Measurements from ENCODE around the gene DPYSL4.

Gene DPYSL4

DNA sequence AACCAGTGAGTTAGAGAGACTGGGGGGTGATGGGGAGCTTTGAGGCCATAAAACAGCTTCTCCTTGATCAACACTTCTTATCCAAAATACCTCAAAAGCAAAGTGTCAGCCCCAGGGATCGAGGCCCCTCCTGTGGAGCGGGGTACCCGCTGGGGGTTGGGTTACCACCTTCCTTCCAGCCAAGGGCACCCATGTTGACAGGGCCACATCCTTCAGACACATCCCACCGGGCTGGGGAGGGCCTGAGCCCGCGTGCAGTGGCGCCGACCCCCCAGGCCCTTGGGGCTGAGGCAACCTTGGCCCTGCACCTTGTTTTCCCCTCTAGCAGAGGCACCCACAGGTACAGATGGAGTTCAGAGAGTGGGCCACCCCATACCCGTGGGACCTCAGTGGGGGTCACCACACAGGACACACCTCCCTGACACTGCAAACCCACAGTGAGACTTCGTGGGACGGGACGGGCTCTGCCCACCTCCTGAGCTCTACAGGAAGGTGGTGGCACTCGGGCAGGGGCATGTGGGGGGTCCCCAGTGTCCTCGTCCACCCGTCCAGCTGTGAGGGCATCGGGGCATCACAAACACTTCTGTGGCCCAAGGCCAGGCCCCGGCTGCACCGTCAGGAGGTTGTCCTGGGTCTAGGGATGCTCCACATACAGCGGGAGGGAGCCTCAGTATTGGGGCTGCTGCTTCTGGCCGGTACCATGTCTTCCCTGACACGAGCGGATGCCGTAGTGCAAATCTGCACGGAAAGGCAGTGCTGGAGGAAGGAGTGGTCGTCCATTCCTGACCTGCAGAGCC lies 10.7 kb downstream of the DPYSL4 start:
- no peak for DNase-seq

- no peak for DNase-seq
Measured at GRCh38 chr10:132198068-132198370, 11.3 kb downstream of the DPYSL4 start.

GRCh38 chr10:132198381-132199181 lies 11.8 kb downstream of the DPYSL4 start:
- DNase-seq: no peak

DNA sequence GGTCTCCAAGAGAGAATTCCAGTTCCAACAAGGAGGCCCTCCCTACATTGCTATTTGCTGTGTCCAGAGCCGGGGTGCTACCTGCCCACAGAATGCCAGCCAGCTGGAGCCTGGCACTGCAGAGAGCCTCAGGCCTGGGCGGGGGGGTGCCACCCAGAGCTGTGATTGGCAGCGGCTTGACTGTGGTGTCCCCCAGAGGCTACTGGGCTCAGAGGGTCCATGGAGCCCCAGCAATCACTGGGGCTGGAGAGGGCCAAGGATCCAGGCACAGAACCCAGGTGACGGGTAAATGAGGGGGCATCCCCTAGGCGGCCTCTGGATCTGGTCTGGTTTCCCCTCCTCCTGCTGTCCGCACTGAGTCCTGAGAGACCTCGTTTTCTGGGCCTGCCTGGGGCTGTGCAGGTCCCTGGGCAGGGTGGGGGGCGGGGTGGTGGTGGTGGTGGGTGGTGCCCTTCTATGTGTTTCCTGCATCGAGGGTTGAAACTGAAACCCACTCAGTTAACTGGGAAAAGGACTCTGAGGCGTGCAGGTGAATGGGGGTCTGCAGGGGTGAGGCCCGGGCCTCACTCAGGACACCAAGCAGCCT lies 12.6 kb downstream of the DPYSL4 start:
- DNase-seq: no peak

DNA sequence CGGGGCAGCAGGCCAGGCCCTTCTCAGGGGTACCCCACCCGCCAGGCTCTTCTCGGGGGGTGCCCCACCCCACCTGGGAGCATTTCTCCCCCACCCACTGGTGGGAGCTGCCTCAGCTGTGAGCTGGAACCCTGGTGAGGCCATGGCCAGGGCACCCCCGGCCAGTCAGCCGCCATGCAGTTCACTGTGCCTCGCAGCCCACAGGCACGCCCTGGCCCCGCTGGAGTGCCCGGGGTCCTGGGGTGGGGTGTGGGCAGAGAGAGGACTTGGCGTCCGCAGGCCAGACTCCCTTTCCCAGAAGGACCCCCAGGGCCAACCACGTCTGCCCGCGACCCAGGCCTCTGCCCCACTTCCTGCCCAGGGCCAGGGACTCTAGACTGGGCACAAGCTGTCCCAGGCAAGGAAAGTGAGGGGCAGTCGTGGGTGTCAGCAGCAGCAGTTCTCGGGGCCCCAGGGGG lies 13.1 kb downstream of the DPYSL4 start:
- no peak for DNase-seq

GRCh38 chr10:132200344-132201110 lies 13.8 kb downstream of the DPYSL4 start:
- no peak for DNase-seq

- DNase-seq: no peak
Measured at GRCh38 chr10:132201111-132201969, 14.6 kb downstream of the DPYSL4 start.

DNA sequence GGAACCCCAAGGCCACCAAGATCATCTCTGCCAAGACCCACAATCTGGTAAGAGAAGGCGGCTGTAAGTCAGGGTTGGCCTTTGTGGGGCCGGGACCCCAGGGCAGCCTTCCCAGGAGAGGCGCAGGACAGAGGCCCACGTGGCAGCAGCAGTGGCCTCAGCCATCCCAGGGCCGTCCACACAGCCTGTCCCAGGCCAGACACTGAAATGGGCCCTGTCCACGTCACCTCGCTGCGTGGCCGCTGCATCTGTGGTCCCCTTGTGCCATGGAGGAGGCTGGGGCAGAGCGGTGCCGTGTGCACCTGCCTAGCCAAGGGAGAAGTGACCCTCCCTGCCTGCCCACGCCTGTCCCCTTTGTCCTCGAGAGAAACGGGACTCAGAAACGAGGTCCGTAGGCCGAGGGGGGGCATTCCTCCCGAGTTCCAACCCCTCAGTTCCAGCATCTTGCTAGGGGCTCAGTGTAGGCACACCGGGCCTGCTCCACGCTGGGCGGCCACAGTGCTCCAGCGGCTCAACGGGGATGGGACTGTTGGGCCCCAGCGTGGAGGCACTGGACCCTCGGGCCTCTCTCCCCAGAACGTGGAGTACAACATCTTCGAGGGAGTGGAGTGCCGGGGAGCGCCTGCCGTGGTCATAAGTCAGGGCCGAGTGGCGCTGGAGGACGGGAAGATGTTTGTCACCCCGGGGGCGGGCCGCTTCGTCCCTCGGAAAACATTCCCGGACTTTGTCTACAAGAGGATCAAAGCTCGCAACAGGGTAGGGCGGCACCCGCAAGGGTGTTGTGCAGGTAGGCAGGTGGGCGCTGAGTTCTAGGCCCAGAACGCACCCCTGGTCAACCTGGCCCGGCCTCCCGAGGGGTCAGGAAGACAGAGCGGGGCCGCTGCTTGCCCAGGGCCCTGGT lies 15.6 kb downstream of the DPYSL4 start:
- no peak for DNase-seq

DNA sequence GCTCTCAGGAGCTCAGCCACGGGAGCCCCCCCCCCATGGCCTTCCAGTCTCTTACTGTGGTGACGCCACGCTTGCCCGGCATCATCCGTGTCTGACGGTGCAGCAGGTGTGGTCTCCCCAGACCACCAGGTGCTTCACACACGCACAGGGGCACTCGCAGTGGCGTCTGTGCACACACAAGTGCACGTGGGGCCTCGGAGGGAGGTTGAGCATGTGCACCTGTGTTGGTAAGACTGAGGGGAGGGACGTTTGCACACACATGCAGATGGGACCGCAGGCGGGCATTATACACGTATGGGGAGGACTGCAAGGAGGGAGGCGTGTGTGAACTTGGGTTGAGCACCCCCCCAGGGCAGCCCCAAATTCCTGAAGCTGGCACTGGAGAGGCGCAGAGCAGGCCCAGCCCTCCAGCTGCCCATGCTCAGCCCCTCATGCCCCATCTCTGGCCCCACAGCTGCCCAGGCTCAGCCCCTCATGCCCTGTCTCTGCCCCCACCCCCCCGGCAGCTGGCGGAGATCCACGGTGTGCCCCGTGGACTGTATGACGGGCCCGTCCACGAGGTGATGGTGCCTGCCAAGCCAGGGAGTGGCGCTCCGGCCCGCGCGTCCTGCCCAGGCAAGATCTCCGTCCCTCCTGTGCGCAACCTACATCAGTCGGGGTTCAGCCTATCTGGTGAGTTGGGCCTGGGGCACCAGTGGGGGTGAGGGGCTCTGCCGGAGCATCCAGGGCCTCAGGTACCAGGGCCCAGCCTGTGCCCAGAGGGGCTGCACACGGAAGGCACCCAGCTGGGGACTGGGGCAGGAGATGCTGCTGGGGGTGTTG lies 16.7 kb downstream of the DPYSL4 start:
- no peak for DNase-seq

DNA sequence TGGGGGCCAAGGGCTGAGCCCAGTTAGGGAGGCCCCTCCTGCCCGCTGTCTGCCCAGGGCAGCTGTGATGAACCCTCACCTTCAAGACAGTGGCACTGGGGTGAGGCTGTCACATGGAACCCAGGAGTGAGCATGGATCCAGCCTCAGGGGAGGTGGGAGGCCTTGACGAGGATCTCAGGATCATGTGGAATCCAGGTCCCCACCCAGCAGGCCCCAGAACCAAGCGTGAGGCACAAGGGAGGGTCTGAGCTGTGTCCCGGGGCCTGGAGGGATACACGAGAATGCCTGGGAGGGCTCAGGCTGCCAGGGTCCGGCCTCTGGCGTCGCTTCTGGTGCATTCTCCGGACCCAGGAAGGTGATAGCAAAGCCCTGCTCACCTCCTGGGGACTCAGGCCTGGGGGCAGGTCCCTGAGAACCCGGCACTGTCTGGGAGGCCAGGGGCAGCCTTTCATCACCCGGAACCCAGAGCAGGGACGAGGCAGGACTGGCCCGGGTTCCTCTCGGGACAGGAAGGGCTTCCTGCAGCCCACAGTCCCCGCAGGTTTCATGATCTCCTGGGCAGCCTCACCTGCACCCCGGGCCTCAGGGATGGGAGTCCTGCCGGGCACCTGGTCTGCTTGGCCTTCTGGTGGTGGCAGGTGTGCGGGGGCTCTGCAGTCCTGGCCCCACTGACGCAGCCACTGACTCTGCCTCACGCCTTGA lies 17.5 kb downstream of the DPYSL4 start:
- no peak for DNase-seq

GRCh38 chr10:132204781-132205473 lies 18.2 kb downstream of the DPYSL4 start:
- no peak for DNase-seq

DNA sequence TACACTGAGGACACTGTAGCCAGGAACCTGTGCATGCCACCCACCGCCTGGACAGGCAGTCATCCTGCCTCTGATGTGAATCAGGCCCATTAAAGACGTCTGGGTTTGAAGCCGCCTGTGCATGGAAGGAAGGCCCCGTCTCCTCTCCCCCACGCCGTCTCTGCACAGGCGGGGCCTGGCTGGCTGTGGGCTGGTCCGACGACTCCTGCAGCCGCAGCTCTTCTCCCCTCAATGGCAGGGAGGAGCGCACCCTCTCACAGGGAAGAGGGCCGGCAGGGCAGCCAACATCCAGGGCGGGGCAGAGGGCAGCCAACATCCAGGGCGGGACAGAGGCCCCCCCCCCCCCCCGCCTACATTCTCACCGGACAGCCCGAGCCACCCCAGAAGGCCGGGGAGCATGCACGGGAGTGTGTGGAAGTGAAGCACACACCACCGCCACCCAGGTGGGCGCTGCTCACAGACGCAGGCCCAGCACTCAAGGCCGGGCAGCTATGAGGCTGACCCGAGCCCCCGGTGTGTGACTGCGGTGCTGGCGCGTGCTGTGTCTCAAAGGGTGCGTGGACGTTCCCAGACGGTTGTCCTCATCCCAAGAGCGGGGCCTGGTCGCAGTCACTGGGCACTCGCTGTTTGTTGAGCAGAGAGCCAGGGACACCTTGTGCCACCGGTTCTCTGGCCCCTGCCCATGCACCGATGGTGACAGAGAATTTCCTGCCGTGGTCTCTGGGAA lies 19.1 kb downstream of the DPYSL4 start:
- no peak for DNase-seq

- DNase-seq: no peak
Measured at GRCh38 chr10:132206377-132206745, 19.6 kb downstream of the DPYSL4 start.

DNA sequence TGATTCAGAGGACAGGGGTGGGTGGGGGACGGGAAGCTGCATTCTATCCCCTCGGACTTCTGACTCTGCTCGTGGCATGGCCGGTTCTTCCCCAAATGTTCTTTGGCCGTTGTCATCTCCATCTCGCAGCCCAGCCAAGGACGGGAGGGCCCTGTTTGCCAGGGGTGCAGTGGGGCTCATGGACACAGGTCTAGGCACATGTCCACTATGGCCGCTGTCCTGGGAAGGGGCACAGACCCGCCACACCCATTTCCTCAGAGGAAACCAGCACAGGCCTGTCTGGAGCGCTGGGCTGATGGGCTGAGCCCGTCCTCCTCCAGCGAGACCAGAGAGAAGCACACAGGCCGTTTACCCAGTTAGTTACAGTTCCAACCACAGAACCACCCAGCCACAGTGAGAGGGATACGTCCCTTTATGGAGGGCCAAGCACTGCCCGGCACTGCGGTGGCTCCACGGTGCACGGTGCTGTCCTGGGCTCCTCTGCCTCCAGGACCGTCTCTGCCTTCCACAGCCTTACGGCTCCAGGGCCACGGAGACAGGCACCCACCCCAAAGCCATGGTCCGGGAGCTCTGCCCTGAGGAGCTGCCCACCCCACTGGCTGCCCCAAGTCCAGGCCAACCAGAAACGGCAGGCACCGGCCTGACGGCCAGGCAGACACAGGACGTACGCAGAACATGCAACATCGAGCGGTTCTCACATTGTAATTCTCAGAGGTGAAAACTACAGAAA lies 20.2 kb downstream of the DPYSL4 start:
- no peak for DNase-seq

GRCh38 chr10:132207536-132208461 lies 21.1 kb downstream of the DPYSL4 start:
- DNase-seq: no peak

DNA sequence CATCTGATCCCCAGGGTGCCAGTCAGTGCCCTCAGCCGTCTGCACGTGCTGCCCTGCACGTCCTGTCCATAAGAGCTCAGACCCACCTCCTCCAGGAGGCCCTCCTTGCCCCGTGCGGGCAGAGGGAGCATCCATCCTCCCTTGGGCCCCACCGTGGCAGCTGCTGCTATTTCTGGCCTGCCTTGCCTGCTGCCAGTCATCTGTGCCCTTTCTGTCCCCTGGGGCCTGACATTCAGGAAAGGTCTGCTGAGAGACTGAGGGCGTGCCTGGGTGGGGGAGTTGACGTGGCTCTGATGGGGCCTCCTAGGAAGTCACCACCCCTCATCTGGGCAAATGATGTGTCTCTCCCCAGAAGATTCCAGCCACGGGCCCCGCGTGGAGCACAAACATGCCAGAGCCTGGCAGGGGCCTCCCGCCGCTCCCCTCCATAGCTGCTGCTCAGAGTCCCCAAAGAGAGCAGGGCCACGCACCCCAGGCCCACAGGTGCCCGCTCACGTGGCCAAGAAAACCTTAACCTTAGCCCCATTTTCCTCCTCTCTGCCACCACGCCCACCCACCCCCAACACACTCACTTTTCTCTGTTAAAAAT lies 21.8 kb downstream of the DPYSL4 start:
- no peak for DNase-seq

Data from activated CD4-positive, alpha-beta T cell treated with anti-CD3 and anti-CD28 coated beads, Interleukin-2, amount 50 U/mL, for 48 hours (primary cell).